ENCODE measurements around the gene ZNF678.
"Not testable (repeated sequence)": the region's sequence is repeated elsewhere in the genome, so short reads cannot be mapped to it uniquely, and the experiment has no call there.

Gene ZNF678

GRCh38 chr1:227563324-227564201, at the start of gene ZNF678:
Gene ZNF678 (plus strand): TSS chr1:227563556. CDS start chr1:227650992, 87,436 bp downstream.
- DNase-seq: peak; percentile 92 to 93

GRCh38 chr1:227518876-227519275, 44.5 kb upstream of the ZNF678 start:
- no peak for DNase-seq

DNA sequence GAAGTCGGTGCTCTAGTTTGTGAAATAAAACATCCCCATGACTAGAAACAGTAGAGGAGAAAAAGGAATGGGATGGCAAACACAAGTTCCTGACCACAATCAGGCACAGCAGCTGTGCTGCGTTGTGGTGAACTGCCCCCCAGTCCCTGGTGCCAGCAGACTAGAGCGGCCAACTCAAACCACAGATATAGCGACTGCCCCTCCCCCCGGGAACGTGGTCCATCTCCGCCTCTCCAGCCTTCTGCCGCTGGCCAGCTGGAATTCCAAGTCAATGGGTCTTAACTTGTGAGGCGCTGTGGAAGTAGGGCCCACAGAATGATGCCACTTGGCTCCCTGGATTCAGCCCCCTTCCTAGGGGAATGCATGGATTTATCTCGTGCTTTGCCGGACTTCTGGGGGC, 41.6 kb upstream of the ZNF678 start:
- no peak for DNase-seq

- DNase-seq: no peak
Measured at GRCh38 chr1:227526524-227526923, 36.8 kb upstream of the ZNF678 start.

- no peak for DNase-seq
Measured at GRCh38 chr1:227532019-227532619, 31.2 kb upstream of the ZNF678 start.

GRCh38 chr1:227540170-227541098, 22.9 kb upstream of the ZNF678 start:
- DNase-seq: no peak

DNA sequence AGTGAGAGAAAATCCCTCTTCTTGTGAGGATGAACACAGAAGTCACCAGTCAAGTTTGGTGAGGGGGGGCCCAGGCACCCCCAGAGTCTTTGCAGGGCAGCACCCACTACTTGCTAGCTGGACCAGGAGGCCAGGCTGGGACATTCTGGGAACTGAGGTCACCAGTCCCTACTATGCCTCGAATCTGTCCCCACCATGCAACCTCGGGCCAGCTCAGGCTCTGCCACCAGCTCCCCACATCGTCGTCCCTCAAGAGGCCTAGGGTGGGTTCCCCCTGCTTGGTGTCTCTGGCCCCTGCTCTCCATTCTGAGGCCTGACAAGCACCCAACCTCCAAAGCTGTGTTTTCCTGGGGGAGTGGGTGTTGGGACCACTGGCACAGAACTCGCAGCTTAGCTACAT, 22.2 kb upstream of the ZNF678 start:
- DNase-seq: no peak

DNA sequence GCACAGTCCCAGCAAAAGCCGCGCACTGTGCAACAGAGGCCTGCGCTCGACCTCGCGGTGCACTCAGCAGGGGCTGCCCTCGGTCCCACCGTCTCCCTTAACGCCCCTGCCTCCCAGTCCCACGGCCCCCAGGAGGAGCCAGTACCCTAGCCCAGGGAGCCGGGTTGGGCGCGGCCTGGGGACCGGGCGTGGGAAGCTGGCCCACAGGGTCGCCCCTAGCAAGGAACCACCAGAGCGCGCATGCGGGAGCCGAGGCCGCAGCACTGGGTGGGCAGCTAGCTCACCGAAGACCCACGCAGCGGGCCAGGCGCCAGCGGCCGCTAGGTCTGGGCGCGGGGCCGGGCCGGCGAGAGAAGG, 21.6 kb upstream of the ZNF678 start:
- no peak for DNase-seq

GRCh38 chr1:227542153-227543120, 20.9 kb upstream of the ZNF678 start:
- peak; percentile 90 for DNase-seq

DNA sequence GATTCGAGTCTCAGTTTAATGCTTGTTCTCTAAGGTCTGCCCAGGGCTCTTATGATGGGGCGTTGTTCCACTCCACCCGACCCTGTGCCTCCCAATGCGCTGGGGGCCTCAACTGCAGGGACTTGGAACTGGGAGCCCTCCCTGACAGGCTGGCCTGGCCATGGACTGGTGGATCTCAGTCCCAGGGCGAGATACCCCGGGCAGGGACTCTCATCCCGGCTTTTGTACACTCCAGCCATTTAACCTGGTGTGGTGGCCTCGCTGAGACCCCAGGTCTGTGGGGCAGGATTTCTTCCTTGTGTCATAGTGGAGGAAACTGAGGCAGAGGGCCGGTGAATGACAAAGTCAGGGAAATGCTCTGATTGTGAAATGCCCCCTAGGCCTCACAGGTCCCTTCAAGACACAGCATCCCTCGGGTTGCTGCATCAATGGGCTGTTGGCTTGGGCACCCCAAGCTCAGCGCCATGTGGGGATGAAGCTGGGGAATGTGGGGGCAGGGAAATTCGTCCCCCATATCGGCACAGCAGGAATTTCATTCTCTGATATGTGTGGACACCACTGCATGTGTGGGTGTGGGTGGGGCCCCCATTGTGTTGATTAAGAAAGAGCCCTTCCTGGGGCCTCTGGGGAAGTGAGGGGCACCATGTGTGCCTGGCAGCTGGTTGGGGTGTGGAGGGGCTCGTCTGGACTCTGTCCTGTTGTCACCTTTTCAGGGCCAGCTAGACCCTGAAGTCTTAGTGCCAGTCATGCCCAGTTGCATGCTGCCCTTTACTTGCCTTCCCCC, 19.9 kb upstream of the ZNF678 start:
- DNase-seq: no peak

DNA sequence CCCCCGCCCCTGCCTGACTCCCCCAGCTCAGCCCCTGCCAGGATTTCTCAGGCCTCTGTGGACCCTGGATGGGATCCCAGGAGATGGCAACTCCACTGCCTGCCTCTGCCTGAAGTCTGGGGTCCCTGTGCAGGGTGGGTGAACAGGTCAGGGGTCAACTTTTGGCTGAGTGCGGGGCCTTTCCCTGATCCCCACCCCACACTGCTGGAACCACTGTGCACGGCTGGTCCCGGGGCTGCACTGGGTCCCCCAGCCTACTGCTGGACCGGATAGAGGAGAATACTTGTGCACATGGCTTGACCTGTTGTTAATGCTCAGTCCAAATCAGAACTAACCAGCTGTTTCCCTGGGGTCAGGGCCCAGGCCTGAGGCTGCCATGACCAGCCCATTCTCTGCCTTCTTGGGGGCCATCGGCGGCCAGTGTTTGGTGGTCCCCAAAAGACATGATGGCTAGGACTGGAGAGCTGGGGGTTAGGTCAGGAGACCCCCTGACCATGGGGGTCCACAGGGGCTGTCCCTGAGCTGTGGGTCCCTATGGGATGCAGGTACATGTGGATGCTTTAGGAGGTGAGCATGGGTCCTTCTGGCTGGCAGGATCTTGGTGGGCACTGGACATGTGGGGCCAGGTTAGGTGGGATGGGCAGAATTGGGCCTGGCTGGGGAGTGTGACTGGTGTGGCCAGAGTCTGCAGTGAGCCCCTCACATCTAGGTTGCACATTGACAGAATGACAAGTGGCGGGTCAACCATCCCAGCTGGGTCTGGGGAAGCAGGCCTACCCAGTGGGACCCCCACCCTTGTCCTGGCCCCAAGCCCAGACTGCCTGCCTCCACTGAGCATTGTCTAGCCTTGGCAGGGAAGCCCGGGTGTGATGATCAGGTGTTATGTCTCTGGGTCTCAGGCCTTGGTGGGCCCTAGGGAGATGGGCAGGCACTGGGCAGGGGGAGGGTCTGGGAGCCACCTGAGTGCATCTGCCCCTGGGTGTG, 19.0 kb upstream of the ZNF678 start:
- no peak for DNase-seq

DNA sequence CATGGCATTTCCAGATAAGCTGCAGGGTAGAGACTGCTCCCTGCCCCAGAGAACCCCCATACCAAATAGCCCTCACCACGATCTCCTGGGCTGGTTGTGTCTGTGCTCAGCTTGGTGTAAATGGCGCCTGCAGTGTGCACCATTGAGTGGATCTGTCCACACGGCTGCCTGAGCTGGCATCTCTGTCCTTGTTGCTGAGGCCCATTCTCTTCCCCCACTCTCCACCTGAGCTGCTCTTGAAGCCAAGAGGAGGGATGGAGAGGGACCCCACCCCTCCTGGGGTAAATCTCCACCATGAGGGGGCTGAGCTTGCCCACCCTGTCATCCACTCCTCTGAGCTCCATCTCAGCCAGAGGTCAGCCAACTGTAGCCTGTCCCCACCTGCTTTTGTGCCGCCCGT, 18.0 kb upstream of the ZNF678 start:
- DNase-seq: no peak

- no peak for DNase-seq
Measured at GRCh38 chr1:227546059-227546458, 17.3 kb upstream of the ZNF678 start.

- no peak for DNase-seq
Measured at GRCh38 chr1:227546598-227547309, 16.6 kb upstream of the ZNF678 start.

- DNase-seq: no peak
Measured at GRCh38 chr1:227547310-227548118, 15.8 kb upstream of the ZNF678 start.

- no peak for DNase-seq
Measured at GRCh38 chr1:227548119-227548397, 15.3 kb upstream of the ZNF678 start.

DNA sequence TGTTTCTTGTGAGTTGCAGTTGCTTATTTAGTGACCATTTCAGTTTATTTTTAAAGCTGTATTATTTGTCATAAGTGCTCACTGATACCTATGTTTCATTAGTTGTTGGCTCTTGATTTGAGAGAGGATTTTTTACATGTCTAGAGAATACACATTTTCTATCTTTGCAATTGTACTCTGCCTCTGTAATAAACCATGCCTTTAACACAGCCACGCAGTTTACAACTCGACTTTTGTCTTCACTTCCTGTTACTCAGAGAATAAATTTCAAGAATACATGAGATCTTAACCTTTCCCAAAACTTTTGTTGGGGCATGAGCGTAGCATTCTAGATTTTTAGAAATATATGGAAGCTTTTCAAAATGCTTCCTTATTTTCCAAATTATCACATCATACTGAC, 14.9 kb upstream of the ZNF678 start:
- no peak for DNase-seq

DNA sequence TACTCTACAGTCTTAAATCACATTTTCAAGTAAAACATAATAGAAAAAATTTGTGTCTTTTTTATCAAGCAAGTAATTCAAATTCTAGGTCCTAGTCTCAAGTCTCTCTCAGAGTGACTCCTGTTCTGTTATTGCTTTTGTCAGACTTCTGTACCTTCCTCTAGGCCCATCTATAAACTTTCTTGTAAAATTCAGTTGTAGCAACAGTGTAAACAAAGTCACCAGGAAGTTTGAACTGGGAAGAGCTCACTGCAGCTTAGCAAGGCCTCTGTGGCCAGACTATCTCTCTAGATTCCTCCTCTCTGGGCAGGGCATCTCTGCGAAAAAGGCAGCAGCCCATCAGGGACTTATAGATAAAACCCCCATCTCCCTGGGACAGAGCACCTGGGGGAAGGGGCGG, 13.5 kb upstream of the ZNF678 start:
- no peak for DNase-seq

- not testable (repeated sequence) for DNase-seq
Measured at GRCh38 chr1:227551881-227552280, 11.5 kb upstream of the ZNF678 start.
